Subcutaneous adipose tissue (tissue), 4 donors: ENCODE results near the gene DBNL. TPM values are rescaled to one million over a fixed set of nuclear protein-coding genes. Genes with fewer than 3 reads are reported as not detected.

Experiments
- CTCF ChIP-seq: fragments of 450-650 bp; IDR thresholded peaks from one replicate; pipeline ENCODE4 v1.5.1; 2016; ENCODE audit warnings: low read depth, mild to moderate bottlenecking, control low read depth, antibody characterized with exemption, moderate library complexity
- total RNA-seq, 4 donors: library from RNA; depleted of rRNA; stranded (reverse); fragments of >200 nt; gene quantifications; one replicate each; pipeline ENCODE4 v1.1.0, GENCODE V29; 2016

Gene DBNL
- total RNA-seq, 4 donors from 2014 or later = 62.3 to 133 (median 103) TPM

GRCh38 chr7:44048031-44048795 lies 3.7 kb downstream of the DBNL start:
- TF ChIP-seq CTCF = no peak

GRCh38 chr7:44050121-44050914 lies 5.8 kb downstream of the DBNL start:
- no peak for TF ChIP-seq CTCF

- no peak for TF ChIP-seq CTCF
Measured at GRCh38 chr7:44050915-44051560, 6.5 kb downstream of the DBNL start.

- no peak for TF ChIP-seq CTCF
Measured at GRCh38 chr7:44051611-44052220, 7.2 kb downstream of the DBNL start.

GRCh38 chr7:44052771-44053365 lies 8.4 kb downstream of the DBNL start:
- no peak for TF ChIP-seq CTCF

GRCh38 chr7:44056681-44057080 lies 12.2 kb downstream of the DBNL start:
- no peak for TF ChIP-seq CTCF
